Colon (tissue), 2 donors: Measurements from ENCODE around the gene SDC1.
"Not testable (repeated sequence)": the region's sequence is repeated elsewhere in the genome, so short reads cannot be mapped to it uniquely, and the experiment has no call there.

Experiments
- FAIRE-seq: peaks from 2 replicates; lab custom pipeline; 2012; peaks lifted over from hg19 to GRCh38; lab: Jason Lieb, UNC
- donor health status: control.
- donor health status: control.

Gene SDC1

GRCh38 chr2:20224716-20225293 is at the start of gene SDC1:
Gene SDC1 (minus strand): TSS chr2:20225130. CDS start chr2:20224867, 263 bp downstream.
- FAIRE-seq, result no peak

GRCh38 chr2:20273042-20273441 is 48.1 kb upstream of the SDC1 start:
- no peak for FAIRE-seq

GRCh38 chr2:20268317-20268716 is 43.4 kb upstream of the SDC1 start:
- FAIRE-seq, result not testable (repeated sequence)

GRCh38 chr2:20267529-20267928 is 42.6 kb upstream of the SDC1 start:
- FAIRE-seq, result no peak

GRCh38 chr2:20264629-20265028 is 39.7 kb upstream of the SDC1 start:
- FAIRE-seq, result no peak

GRCh38 chr2:20257411-20257810 is 32.5 kb upstream of the SDC1 start:
- FAIRE-seq, result no peak

- no peak for FAIRE-seq
Measured at GRCh38 chr2:20254731-20255130, 29.8 kb upstream of the SDC1 start.

GRCh38 chr2:20250436-20250835 is 25.5 kb upstream of the SDC1 start:
- FAIRE-seq, result no peak

- FAIRE-seq, result no peak
Measured at GRCh38 chr2:20249170-20249569, 24.2 kb upstream of the SDC1 start.

- no peak for FAIRE-seq
Measured at GRCh38 chr2:20247084-20247483, 22.2 kb upstream of the SDC1 start.

GRCh38 chr2:20243637-20244036 is 18.7 kb upstream of the SDC1 start:
- FAIRE-seq, result not testable (repeated sequence)

- no peak for FAIRE-seq
Measured at GRCh38 chr2:20242727-20243377, 17.9 kb upstream of the SDC1 start.

- FAIRE-seq, result no peak
Measured at GRCh38 chr2:20241973-20242726, 17.2 kb upstream of the SDC1 start.

- not testable (repeated sequence) for FAIRE-seq
Measured at GRCh38 chr2:20240291-20240690, 15.4 kb upstream of the SDC1 start.

GRCh38 chr2:20236496-20236895 is 11.6 kb upstream of the SDC1 start:
- no peak for FAIRE-seq

- FAIRE-seq, result no peak
Measured at GRCh38 chr2:20235655-20236305, 10.8 kb upstream of the SDC1 start.

GRCh38 chr2:20234597-20234996 is 9.7 kb upstream of the SDC1 start:
- not testable (repeated sequence) for FAIRE-seq

GRCh38 chr2:20232837-20233207 is 7.9 kb upstream of the SDC1 start:
- FAIRE-seq, result no peak

- FAIRE-seq, result no peak
Measured at GRCh38 chr2:20231598-20232026, 6.7 kb upstream of the SDC1 start.

- FAIRE-seq, result no peak
Measured at GRCh38 chr2:20231159-20231558, 6.2 kb upstream of the SDC1 start.

GRCh38 chr2:20230114-20230425 is 5.1 kb upstream of the SDC1 start:
- no peak for FAIRE-seq

GRCh38 chr2:20229322-20230113 is 4.6 kb upstream of the SDC1 start:
- FAIRE-seq, result no peak
